GM12878 (cell line): ENCODE data around the gene CTNNB1. TPM values are rescaled to one million over a fixed set of nuclear protein-coding genes. Genes with fewer than 3 reads are reported as not detected.

Experiments used
- HDAC6 ChIP-seq: fragments of 200-600 bp; sonication (generic); IDR thresholded peaks from one replicate; pipeline ENCODE4 v1.8.0; 2017; ENCODE audit warnings: antibody characterized with exemption; ENCODE audit not compliant: unreplicated experiment
- NBN ChIP-seq: fragments of 450-650 bp; IDR thresholded peaks from 2 replicates; pipeline ENCODE4 v1.6.1; 2016
- RAD21 ChIP-seq: IDR thresholded peaks from 2 replicates; pipeline ENCODE4 v1.6.1; 2011; ENCODE audit warnings: mild to moderate bottlenecking, low read depth, low read length, moderate library complexity; ENCODE audit not compliant: insufficient read depth
- RUNX3 ChIP-seq: IDR thresholded peaks from 2 replicates; pipeline ENCODE4 v1.6.1; 2012; ENCODE audit warnings: low read length, inconsistent platforms
- TCF3 ChIP-seq: IDR thresholded peaks from 2 replicates; pipeline ENCODE4 v1.6.1; 2012; ENCODE audit warnings: low read depth, mild to moderate bottlenecking, low read length, borderline replicate concordance; ENCODE audit not compliant: insufficient read depth
- ZNF207 ChIP-seq: fragments of 450-650 bp; IDR thresholded peaks from 2 replicates; pipeline ENCODE4 v1.6.1; 2014; ENCODE audit warnings: antibody characterized with exemption, mild to moderate bottlenecking, borderline replicate concordance
- polyA plus RNA-seq, 11 experiments: library from polyadenylated mRNA; depleted of rRNA in 4 of 11; unstranded in 6 of 11; stranded (reverse) in 5 of 11; fragments of >200 nt; fragmentation: Nextera tagmentation in 4 of 11; fragmentation: Illumina TruSeq in 1 of 11; extraction: Ambion mirVana in 4 of 11; extraction: Trizol in 1 of 11; gene quantifications; 1 replicate in 1 of 11; 2 replicates in 10 of 11; pipeline versions ENCODE4 v1.2.1 to v1.2.3, GENCODE V29; 2011 to 2016; ENCODE audit warnings: inconsistent platforms in 2 of 11, missing spikeins in 2 of 11, low read depth in 1 of 11
- total RNA-seq, 4 experiments: library from RNA; depleted of rRNA in 3 of 4; stranded (reverse); fragments of >200 nt in 3 of 4; fragmentation: Illumina TruSeq in 1 of 4; extraction: Trizol in 1 of 4; gene quantifications; 2 replicates each; pipeline versions ENCODE4 v1.2.1 to v1.2.3, GENCODE V29; 2013 to 2021
- TF ChIP-seq, protein P1 (sequence below): fragments of 450-650 bp; formaldehyde crosslinking; IDR thresholded peaks from 2 replicates; pipeline ENCODE4 v1.5.0; 2022; ENCODE audit warnings: mild to moderate bottlenecking, missing genetic modification characterization
- TF ChIP-seq, protein P2 (sequence below): fragments of 450-650 bp; IDR thresholded peaks from 2 replicates; pipeline ENCODE4 v1.6.1; 2018; ENCODE audit warnings: borderline replicate concordance, mild to moderate bottlenecking; ENCODE audit not compliant: partially characterized antibody
- TF ChIP-seq, protein P3 (sequence below): fragments of 150-350 bp; IDR thresholded peaks from 2 replicates; pipeline ENCODE4 v1.6.1; 2016; ENCODE audit warnings: low read depth, low read length

CTNNB1 gene
- total and polyA plus RNA-seq, 10 of the 15 experiments (the other 5 are each of a cell fraction or from before 2014, with no cell fraction given) = 30.4 to 217 (median 138) TPM

DNA sequence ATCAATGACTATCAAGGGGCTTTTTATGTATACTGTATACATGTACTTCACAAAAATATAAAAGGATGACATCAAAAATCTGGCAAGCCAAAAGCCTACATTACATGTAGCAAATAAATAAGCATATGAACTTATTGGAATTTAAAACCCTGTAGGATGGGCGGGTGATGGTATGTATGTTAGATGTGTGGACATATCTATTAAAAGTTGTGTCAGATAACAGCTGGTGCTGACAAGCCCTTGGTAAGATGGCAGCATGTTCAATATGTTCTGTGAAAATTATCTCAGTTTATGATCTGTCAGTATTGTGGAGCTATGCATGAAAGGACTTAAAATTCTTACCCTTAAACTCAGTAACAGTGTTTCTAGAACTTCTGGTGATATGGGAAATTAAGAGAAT lies 20.1 kb downstream of the CTNNB1 start (continued):
- TF ChIP-seq, protein P1, sequence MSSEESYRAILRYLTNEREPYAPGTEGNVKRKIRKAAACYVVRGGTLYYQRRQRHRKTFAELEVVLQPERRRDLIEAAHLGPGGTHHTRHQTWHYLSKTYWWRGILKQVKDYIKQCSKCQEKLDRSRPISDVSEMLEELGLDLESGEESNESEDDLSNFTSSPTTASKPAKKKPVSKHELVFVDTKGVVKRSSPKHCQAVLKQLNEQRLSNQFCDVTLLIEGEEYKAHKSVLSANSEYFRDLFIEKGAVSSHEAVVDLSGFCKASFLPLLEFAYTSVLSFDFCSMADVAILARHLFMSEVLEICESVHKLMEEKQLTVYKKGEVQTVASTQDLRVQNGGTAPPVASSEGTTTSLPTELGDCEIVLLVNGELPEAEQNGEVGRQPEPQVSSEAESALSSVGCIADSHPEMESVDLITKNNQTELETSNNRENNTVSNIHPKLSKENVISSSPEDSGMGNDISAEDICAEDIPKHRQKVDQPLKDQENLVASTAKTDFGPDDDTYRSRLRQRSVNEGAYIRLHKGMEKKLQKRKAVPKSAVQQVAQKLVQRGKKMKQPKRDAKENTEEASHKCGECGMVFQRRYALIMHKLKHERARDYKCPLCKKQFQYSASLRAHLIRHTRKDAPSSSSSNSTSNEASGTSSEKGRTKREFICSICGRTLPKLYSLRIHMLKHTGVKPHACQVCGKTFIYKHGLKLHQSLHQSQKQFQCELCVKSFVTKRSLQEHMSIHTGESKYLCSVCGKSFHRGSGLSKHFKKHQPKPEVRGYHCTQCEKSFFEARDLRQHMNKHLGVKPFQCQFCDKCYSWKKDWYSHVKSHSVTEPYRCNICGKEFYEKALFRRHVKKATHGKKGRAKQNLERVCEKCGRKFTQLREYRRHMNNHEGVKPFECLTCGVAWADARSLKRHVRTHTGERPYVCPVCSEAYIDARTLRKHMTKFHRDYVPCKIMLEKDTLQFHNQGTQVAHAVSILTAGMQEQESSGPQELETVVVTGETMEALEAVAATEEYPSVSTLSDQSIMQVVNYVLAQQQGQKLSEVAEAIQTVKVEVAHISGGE (CRISPR knock-in tag) = no peak
- TF ChIP-seq NBN (no peak), ZNF207 (no peak), RUNX3 (no peak), TCF3 (no peak), RAD21 (no peak), HDAC6 (no peak)
- TF ChIP-seq, protein P2, sequence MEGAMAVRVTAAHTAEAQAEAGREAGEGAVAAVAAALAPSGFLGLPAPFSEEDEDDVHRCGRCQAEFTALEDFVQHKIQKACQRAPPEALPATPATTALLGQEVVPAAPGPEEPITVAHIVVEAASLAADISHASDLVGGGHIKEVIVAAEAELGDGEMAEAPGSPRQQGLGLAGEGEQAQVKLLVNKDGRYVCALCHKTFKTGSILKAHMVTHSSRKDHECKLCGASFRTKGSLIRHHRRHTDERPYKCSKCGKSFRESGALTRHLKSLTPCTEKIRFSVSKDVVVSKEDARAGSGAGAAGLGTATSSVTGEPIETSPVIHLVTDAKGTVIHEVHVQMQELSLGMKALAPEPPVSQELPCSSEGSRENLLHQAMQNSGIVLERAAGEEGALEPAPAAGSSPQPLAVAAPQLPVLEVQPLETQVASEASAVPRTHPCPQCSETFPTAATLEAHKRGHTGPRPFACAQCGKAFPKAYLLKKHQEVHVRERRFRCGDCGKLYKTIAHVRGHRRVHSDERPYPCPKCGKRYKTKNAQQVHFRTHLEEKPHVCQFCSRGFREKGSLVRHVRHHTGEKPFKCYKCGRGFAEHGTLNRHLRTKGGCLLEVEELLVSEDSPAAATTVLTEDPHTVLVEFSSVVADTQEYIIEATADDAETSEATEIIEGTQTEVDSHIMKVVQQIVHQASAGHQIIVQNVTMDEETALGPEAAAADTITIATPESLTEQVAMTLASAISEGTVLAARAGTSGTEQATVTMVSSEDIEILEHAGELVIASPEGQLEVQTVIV = no peak
- TF ChIP-seq, protein P3, sequence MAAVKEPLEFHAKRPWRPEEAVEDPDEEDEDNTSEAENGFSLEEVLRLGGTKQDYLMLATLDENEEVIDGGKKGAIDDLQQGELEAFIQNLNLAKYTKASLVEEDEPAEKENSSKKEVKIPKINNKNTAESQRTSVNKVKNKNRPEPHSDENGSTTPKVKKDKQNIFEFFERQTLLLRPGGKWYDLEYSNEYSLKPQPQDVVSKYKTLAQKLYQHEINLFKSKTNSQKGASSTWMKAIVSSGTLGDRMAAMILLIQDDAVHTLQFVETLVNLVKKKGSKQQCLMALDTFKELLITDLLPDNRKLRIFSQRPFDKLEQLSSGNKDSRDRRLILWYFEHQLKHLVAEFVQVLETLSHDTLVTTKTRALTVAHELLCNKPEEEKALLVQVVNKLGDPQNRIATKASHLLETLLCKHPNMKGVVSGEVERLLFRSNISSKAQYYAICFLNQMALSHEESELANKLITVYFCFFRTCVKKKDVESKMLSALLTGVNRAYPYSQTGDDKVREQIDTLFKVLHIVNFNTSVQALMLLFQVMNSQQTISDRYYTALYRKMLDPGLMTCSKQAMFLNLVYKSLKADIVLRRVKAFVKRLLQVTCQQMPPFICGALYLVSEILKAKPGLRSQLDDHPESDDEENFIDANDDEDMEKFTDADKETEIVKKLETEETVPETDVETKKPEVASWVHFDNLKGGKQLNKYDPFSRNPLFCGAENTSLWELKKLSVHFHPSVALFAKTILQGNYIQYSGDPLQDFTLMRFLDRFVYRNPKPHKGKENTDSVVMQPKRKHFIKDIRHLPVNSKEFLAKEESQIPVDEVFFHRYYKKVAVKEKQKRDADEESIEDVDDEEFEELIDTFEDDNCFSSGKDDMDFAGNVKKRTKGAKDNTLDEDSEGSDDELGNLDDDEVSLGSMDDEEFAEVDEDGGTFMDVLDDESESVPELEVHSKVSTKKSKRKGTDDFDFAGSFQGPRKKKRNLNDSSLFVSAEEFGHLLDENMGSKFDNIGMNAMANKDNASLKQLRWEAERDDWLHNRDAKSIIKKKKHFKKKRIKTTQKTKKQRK = no peak
